Activated CD4-positive, alpha-beta T cell treated with anti-CD3 and anti-CD28 coated beads for 4 hours (primary cell): ENCODE results near the gene LEMD3.
"Not testable (repeated sequence)": the region's sequence is repeated elsewhere in the genome, so short reads cannot be mapped to it uniquely, and the experiment has no call there.

Source experiments
- DNase-seq, 2 donors: peaks; one replicate each; pipeline ENCODE4 v3.0.0-alpha.2; 2020

Gene LEMD3

DNA sequence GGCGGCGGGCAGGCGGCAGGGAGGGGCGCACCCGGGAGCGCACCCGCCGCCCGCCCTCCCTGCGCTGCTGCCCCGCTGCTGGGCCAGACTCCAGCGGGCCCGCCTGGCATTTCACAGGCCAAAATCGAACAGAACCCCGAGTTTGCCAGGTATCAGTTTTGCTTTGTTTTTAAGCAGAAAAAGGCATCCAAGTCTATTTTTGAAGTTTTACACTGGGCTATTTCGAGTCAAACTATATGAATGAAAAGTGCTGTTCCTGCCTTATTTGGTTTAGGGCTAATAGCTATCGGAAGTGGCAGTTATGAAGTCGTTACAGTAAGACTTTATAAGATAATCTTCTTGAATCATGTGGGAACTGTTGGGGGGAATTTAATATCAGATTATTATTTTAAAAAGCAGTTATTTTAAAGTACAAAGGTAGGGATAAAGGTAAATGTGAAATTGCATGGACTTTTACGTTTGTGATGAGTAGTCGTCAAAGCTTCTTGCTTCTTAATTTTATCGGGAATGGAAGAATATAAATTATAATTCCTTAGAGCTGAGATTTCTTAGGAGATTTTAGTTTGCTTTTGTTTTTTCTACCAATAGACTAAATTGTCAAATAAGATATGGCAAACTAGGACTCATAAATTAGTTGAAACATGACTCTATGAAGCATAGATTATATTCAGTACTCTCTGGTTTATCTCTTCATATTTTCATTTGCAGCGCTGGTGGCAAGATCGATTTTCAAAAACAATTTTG lies 110.2 kb downstream of the LEMD3 start:
- DNase-seq: no peak

DNA sequence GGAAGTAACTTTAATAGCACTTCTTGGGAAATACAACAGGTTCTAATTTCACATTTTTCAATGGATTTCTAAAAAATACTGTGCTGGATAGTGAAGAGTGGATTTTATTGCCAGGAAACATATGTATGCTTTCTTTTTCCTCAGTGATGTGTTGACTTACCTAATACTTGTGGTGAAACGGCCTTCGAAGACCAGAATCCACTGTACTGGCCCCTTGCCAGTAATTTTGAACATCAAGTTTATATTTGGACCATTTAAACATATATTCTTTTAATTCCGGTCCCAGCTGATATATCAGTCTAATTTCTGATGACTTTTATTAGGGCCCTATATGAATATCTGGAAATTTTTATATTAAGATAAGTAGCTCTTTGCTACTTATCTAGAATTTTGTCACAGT lies 110.9 kb downstream of the LEMD3 start:
- DNase-seq: no peak

DNA sequence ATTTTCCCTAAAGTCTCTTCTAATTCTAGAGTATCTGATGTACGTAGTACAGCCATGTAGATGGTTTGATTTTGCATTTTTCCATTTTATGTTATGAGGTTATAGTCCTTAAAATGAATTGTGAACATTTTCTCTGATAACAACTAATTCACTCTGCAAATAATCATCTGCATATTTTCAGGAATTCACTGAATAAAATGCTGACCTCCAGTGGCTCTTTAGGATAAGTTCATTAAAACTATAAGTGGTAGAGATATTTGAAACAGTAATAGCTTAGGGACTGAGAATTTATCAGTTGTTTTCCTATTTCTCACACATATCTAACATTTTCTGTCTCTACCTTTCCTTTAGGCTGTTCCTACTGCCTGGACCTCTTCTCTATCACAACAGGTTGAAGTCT lies 113.5 kb downstream of the LEMD3 start:
- DNase-seq: no peak

DNA sequence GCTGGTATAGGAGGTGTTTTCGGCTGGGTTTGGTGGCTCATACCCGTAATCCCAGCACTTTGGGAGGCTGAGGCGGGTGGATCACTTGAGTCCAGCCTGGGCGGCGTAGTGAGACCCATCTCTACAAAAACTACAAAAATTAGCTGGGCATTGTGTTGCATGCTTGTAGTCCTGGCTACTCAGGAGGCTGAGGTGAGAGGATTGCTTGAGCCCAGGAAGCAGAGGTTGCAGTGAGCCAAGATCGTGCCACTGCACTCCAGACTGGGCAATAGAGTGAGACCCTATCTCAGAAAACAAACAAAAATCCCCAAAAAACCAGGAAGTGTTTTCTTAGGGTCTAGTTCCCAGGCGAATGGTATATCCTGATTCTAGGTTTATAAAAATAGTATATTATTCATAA lies 116.1 kb downstream of the LEMD3 start:
- not testable (repeated sequence) for DNase-seq

DNA sequence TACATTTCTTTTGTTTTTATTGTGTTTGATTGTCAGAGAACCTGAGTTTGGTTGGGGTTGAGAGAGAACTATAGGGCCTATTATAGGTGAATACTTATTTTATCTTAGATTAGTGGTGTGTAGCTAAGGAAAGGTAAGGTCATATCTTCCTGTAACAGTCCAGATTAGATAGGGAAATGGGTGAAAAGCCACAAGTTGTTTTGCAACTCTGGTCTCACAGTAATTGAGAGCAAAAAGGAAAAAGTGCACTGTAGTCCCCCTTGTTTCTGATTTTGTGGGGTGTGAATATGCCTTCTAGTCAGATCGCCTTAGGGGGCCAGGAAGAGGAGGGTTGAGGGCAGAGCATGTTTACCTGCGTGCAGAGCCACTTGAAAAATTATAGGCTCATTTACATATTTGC lies 118.0 kb downstream of the LEMD3 start:
- no peak for DNase-seq

DNA sequence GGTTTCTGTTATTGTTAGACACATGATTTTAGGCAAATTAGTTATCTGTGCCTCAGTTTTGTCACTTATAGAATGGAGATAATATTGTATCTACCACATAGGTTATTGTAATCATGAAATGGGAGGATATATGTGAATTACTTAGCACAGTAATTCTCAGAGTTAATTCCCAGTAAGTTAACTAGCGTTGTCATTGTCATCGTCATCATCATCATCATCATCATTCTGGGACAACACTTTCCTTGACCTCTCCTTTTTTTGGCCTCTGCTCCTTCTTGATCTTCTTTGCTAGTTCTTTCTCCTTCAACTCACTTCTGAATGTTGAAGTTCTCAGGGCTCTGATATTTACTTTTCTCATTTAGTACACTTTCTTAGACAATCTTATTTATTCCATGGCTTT lies 122.9 kb downstream of the LEMD3 start:
- DNase-seq: no peak

DNA sequence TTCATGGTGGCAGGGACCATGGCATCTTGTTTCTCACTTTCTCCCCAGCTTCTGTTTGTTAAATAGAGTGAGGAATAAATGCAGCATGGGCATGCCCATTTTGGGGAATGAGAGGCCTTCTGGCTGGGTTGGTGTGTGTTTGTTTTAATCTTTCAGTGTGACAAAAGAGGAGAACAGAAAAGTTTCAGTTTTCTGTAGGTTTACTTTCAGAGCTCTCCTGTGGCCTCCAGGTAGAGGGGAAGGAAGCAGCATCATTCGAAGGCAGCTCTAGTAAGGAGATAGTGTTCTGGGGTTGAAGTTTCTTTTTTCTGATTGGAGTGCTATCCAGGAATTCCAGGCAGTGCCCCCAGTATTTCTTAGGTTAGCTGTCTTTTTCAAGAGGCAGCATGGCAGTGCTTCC lies 124.4 kb downstream of the LEMD3 start:
- no peak for DNase-seq

DNA sequence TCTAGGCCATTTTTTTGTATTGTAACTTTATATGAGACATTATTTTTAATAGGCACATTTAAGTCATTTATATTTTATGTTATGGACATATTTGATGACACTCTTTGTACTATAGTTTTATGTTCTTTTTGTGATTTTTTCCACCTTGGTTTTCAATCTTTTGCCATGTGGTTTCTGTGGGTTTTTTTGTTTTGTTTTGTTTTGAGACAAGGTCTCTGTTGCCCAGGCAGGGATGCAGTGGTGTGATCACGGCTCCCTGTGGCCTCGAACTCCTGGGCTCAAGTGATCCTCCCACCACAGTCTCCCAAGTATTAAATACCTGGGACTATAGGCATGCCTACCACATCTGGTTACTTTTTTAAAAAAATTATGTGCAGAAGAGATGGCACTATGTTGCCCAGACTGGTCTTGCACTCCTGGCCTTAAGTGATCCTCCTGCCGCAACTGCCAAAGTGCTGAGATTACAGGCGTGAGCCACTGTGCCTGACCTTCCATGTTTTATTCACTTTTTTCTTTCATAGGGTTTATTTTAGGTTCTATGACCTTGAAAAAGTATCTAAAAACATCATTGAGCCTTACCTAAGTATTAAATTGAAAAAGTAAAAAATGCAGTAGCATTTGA lies 125.4 kb downstream of the LEMD3 start:
- no peak for DNase-seq

DNA sequence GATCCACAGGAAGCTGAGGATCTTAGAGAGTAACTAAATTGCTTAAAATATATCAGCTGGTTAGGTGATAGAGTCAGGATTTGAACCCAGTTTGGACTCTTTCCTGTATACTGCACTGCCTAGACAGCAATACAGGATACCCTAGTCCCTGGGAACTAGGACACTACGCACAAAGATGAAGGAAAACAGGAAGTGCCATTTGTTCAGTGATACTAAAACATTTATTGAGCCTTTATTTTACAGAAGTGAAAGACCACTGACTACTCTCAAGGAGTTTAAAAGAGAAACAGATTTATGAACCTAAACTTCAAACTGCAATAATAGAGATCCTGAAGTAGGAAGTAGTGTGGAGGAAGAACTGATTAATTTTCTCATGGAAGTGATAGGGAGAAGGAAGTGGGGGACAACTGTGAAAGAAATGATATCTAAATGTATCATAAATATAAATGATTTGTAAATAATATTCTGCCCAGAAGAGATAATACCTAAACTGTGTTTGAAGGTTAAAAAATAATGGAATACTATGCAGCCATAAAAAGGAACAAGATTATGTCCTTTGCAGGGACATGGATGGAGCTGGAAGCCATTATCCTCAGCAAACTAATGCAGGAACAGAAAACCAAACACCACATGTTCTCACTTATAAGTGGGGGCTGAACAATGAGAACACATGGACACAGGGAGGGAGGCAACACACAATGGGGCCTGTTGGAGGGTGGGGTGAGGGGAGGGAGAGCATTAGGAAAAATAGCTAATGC lies 127.3 kb downstream of the LEMD3 start:
- no peak for DNase-seq
